ENCODE data around the gene SUGP2.

The SUGP2 gene

GRCh38 chr19:19057317-19057716 is 24.0 kb upstream of the SUGP2 start:
- Histone ChIP-seq H3K9ac (ENCODE audit: low read length) (no peak overlapping the region), H3K27ac (ENCODE audit: low read depth, low read length) (no peak overlapping the region), H3K4me3 (ENCODE audit: low read depth in 1 of 2, low read length in 2 of 2) (no peak overlapping the region), H3K4me1 (ENCODE audit: insufficient read depth, low read length) (no peaks in the 10 kb centered on the region), H3K36me3 (ENCODE audit: insufficient read depth, low read length) (peaks cover 24% of the 10 kb centered on the region), H3K9me3 (ENCODE audit: low read length) (no peaks in the 10 kb centered on the region), H3K27me3 (ENCODE audit: control insufficient read depth in 1 of 2, insufficient read depth in 2 of 2, low read length in 2 of 2) (no peaks in the 10 kb centered on the region)

- H3K36me3 ChIP-seq (ENCODE audit: insufficient read depth, low read length) = peaks cover 30% of the 10 kb centered on the region
- H3K27me3 ChIP-seq (ENCODE audit: control insufficient read depth in 1 of 2, insufficient read depth in 2 of 2, low read length in 2 of 2) = no peaks in the 10 kb centered on the region
- H3K4me3 ChIP-seq (ENCODE audit: low read depth in 1 of 2, low read length in 2 of 2) = no peak overlapping the region
- H3K9me3 ChIP-seq (ENCODE audit: low read length) = no peaks in the 10 kb centered on the region
- H3K9ac ChIP-seq (ENCODE audit: low read length) = no peak overlapping the region
- no peak overlapping the region for H3K27ac ChIP-seq (ENCODE audit: low read depth, low read length)
- no peaks in the 10 kb centered on the region for H3K4me1 ChIP-seq (ENCODE audit: insufficient read depth, low read length)
Observed at GRCh38 chr19:19056636-19057275, 23.4 kb upstream of the SUGP2 start.

GRCh38 chr19:19055701-19056100 is 22.4 kb upstream of the SUGP2 start:
- H3K27ac ChIP-seq (ENCODE audit: low read depth, low read length) = no peak overlapping the region
- no peaks in the 10 kb centered on the region for H3K4me1 ChIP-seq (ENCODE audit: insufficient read depth, low read length)
- H3K4me3 ChIP-seq (ENCODE audit: low read depth in 1 of 2, low read length in 2 of 2) = no peak overlapping the region
- H3K27me3 ChIP-seq (ENCODE audit: control insufficient read depth in 1 of 2, insufficient read depth in 2 of 2, low read length in 2 of 2) = no peaks in the 10 kb centered on the region
- H3K36me3 ChIP-seq (ENCODE audit: insufficient read depth, low read length) = peaks cover 32% of the 10 kb centered on the region
- H3K9ac ChIP-seq (ENCODE audit: low read length) = no peak overlapping the region
- no peaks in the 10 kb centered on the region for H3K9me3 ChIP-seq (ENCODE audit: low read length)

GRCh38 chr19:19054939-19055440 is 21.7 kb upstream of the SUGP2 start:
- H3K9ac ChIP-seq (ENCODE audit: low read length) = no peak overlapping the region
- H3K27ac ChIP-seq (ENCODE audit: low read depth, low read length) = no peak overlapping the region
- no peaks in the 10 kb centered on the region for H3K9me3 ChIP-seq (ENCODE audit: low read length)
- H3K36me3 ChIP-seq (ENCODE audit: insufficient read depth, low read length) = peaks cover 32% of the 10 kb centered on the region
- no peaks in the 10 kb centered on the region for H3K4me1 ChIP-seq (ENCODE audit: insufficient read depth, low read length)
- no peaks in the 10 kb centered on the region for H3K27me3 ChIP-seq (ENCODE audit: control insufficient read depth in 1 of 2, insufficient read depth in 2 of 2, low read length in 2 of 2)
- H3K4me3 ChIP-seq (ENCODE audit: low read depth in 1 of 2, low read length in 2 of 2) = no peak overlapping the region

- no peaks in the 10 kb centered on the region for H3K27me3 ChIP-seq (ENCODE audit: control insufficient read depth in 1 of 2, insufficient read depth in 2 of 2, low read length in 2 of 2)
- no peak overlapping the region for H3K4me3 ChIP-seq (ENCODE audit: low read depth in 1 of 2, low read length in 2 of 2)
- H3K9ac ChIP-seq (ENCODE audit: low read length) = no peak overlapping the region
- H3K4me1 ChIP-seq (ENCODE audit: insufficient read depth, low read length) = no peaks in the 10 kb centered on the region
- H3K9me3 ChIP-seq (ENCODE audit: low read length) = no peaks in the 10 kb centered on the region
- H3K27ac ChIP-seq (ENCODE audit: low read depth, low read length) = no peak overlapping the region
- peaks cover 32% of the 10 kb centered on the region for H3K36me3 ChIP-seq (ENCODE audit: insufficient read depth, low read length)
Observed at GRCh38 chr19:19054315-19054938, 21.1 kb upstream of the SUGP2 start.

- no peak overlapping the region for H3K27ac ChIP-seq (ENCODE audit: low read depth, low read length)
- H3K9ac ChIP-seq (ENCODE audit: low read length) = no peak overlapping the region
- no peak overlapping the region for H3K4me3 ChIP-seq (ENCODE audit: low read depth in 1 of 2, low read length in 2 of 2)
- H3K9me3 ChIP-seq (ENCODE audit: low read length) = no peaks in the 10 kb centered on the region
- peaks cover 32% of the 10 kb centered on the region for H3K36me3 ChIP-seq (ENCODE audit: insufficient read depth, low read length)
- no peaks in the 10 kb centered on the region for H3K27me3 ChIP-seq (ENCODE audit: control insufficient read depth in 1 of 2, insufficient read depth in 2 of 2, low read length in 2 of 2)
- H3K4me1 ChIP-seq (ENCODE audit: insufficient read depth, low read length) = no peaks in the 10 kb centered on the region
Observed at GRCh38 chr19:19053508-19054314, 20.4 kb upstream of the SUGP2 start.

GRCh38 chr19:19052921-19053320 is 19.6 kb upstream of the SUGP2 start:
- Histone ChIP-seq H3K9ac (ENCODE audit: low read length) (no peak overlapping the region), H3K27ac (ENCODE audit: low read depth, low read length) (no peak overlapping the region), H3K36me3 (ENCODE audit: insufficient read depth, low read length) (peaks cover 26% of the 10 kb centered on the region), H3K4me3 (ENCODE audit: low read depth in 1 of 2, low read length in 2 of 2) (no peak overlapping the region), H3K27me3 (ENCODE audit: control insufficient read depth in 1 of 2, insufficient read depth in 2 of 2, low read length in 2 of 2) (no peaks in the 10 kb centered on the region), H3K9me3 (ENCODE audit: low read length) (no peaks in the 10 kb centered on the region), H3K4me1 (ENCODE audit: insufficient read depth, low read length) (no peaks in the 10 kb centered on the region)

- Histone ChIP-seq H3K9ac (ENCODE audit: low read length) (no peak overlapping the region), H3K4me1 (ENCODE audit: insufficient read depth, low read length) (no peaks in the 10 kb centered on the region), H3K27me3 (ENCODE audit: control insufficient read depth in 1 of 2, insufficient read depth in 2 of 2, low read length in 2 of 2) (no peaks in the 10 kb centered on the region), H3K4me3 (ENCODE audit: low read depth in 1 of 2, low read length in 2 of 2) (no peak overlapping the region), H3K27ac (ENCODE audit: low read depth, low read length) (no peak overlapping the region), H3K9me3 (ENCODE audit: low read length) (no peaks in the 10 kb centered on the region), H3K36me3 (ENCODE audit: insufficient read depth, low read length) (peaks cover 25% of the 10 kb centered on the region)
Observed at GRCh38 chr19:19051478-19052213, 18.3 kb upstream of the SUGP2 start.

- Histone ChIP-seq H3K9me3 (ENCODE audit: low read length) (no peaks in the 10 kb centered on the region), H3K9ac (ENCODE audit: low read length) (no peak overlapping the region), H3K4me3 (ENCODE audit: low read depth in 1 of 2, low read length in 2 of 2) (no peak overlapping the region), H3K27ac (ENCODE audit: low read depth, low read length) (no peak overlapping the region), H3K27me3 (ENCODE audit: control insufficient read depth in 1 of 2, insufficient read depth in 2 of 2, low read length in 2 of 2) (no peaks in the 10 kb centered on the region), H3K4me1 (ENCODE audit: insufficient read depth, low read length) (no peaks in the 10 kb centered on the region), H3K36me3 (ENCODE audit: insufficient read depth, low read length) (peaks cover 25% of the 10 kb centered on the region)
Observed at GRCh38 chr19:19050731-19051130, 17.4 kb upstream of the SUGP2 start.

- no peak overlapping the region for H3K4me3 ChIP-seq (ENCODE audit: low read depth in 1 of 2, low read length in 2 of 2)
- no peak overlapping the region for H3K9ac ChIP-seq (ENCODE audit: low read length)
- peaks cover 25% of the 10 kb centered on the region for H3K36me3 ChIP-seq (ENCODE audit: insufficient read depth, low read length)
- no peaks in the 10 kb centered on the region for H3K4me1 ChIP-seq (ENCODE audit: insufficient read depth, low read length)
- no peaks in the 10 kb centered on the region for H3K9me3 ChIP-seq (ENCODE audit: low read length)
- H3K27ac ChIP-seq (ENCODE audit: low read depth, low read length) = no peak overlapping the region
- no peaks in the 10 kb centered on the region for H3K27me3 ChIP-seq (ENCODE audit: control insufficient read depth in 1 of 2, insufficient read depth in 2 of 2, low read length in 2 of 2)
Observed at GRCh38 chr19:19050104-19050503, 16.8 kb upstream of the SUGP2 start.

- H3K9me3 ChIP-seq (ENCODE audit: low read length) = no peaks in the 10 kb centered on the region
- H3K9ac ChIP-seq (ENCODE audit: low read length) = no peak overlapping the region
- peaks cover 19% of the 10 kb centered on the region for H3K36me3 ChIP-seq (ENCODE audit: insufficient read depth, low read length)
- no peak overlapping the region for H3K27ac ChIP-seq (ENCODE audit: low read depth, low read length)
- no peaks in the 10 kb centered on the region for H3K4me1 ChIP-seq (ENCODE audit: insufficient read depth, low read length)
- H3K27me3 ChIP-seq (ENCODE audit: control insufficient read depth in 1 of 2, insufficient read depth in 2 of 2, low read length in 2 of 2) = no peaks in the 10 kb centered on the region
- H3K4me3 ChIP-seq (ENCODE audit: low read depth in 1 of 2, low read length in 2 of 2) = no peak overlapping the region
Observed at GRCh38 chr19:19049406-19049805, 16.1 kb upstream of the SUGP2 start.
